HepG2 (cell line): ENCODE results near the gene CACNA1G. TPM values are rescaled to one million over a fixed set of nuclear protein-coding genes. Genes with fewer than 3 reads are reported as not detected.

Experiments
- ESRRA ChIP-seq: sonication (generic); formaldehyde crosslinking; IDR thresholded peaks from 2 replicates; pipeline ENCODE4 v1.5.1; 2020; ENCODE audit warnings: mild to moderate bottlenecking, low read depth, missing genetic modification reagents
- FOXA1 ChIP-seq, 2 experiments: fragments of 450-650 bp in 1 of 2; sonication (generic) in 1 of 2; formaldehyde crosslinking in 1 of 2; IDR thresholded peaks; 2 replicates each; pipeline versions ENCODE4 v1.4.0 to v1.6.1; 2016 to 2020; ENCODE audit warnings: missing genetic modification reagents in 1 of 2
- GATA4 ChIP-seq: sonication (generic); IDR thresholded peaks from 2 replicates; pipeline ENCODE4 v1.6.1; 2016; ENCODE audit warnings: antibody characterized with exemption, low read depth, borderline replicate concordance
- HHEX ChIP-seq: IDR thresholded peaks from 2 replicates; pipeline ENCODE4 v1.6.1; 2016; ENCODE audit warnings: control low read depth
- ISL2 ChIP-seq: sonication (generic); formaldehyde crosslinking; IDR thresholded peaks from 2 replicates; pipeline ENCODE4 v1.5.0; 2020; ENCODE audit warnings: missing genetic modification reagents
- ISX ChIP-seq: sonication (generic); formaldehyde crosslinking; conservative IDR thresholded peaks from 2 replicates; pipeline ENCODE4 v1.5.0; 2020; ENCODE audit warnings: missing genetic modification reagents
- KDM5B ChIP-seq: sonication (generic); formaldehyde crosslinking; IDR thresholded peaks from 2 replicates; pipeline ENCODE4 v1.4.0; 2020; ENCODE audit warnings: missing genetic modification reagents, mild to moderate bottlenecking, borderline replicate concordance
- KLF13 ChIP-seq: sonication (generic); formaldehyde crosslinking; IDR thresholded peaks from 2 replicates; pipeline ENCODE4 v1.4.0; 2020; ENCODE audit warnings: mild to moderate bottlenecking, missing genetic modification reagents
- NCOA2 ChIP-seq: sonication (generic); formaldehyde crosslinking; IDR thresholded peaks from 2 replicates; pipeline ENCODE4 v1.8.0; 2022; ENCODE audit warnings: inconsistent platforms
- NFKB2 ChIP-seq: sonication (generic); formaldehyde crosslinking; IDR thresholded peaks from 2 replicates; pipeline ENCODE4 v1.4.0; 2020; ENCODE audit warnings: missing genetic modification reagents, borderline replicate concordance
- NR2F1 ChIP-seq, 2 experiments: fragments of 450-650 bp in 1 of 2; formaldehyde crosslinking in 1 of 2; IDR thresholded peaks; 2 replicates each; pipeline versions ENCODE4 v1.5.0 to v1.6.1; 2016 to 2020; ENCODE audit warnings: mild to moderate bottlenecking in 1 of 2, missing compliant biosample characterization in 1 of 2, missing genetic modification reagents in 1 of 2, moderate library complexity in 1 of 2
- PHF20 ChIP-seq: sonication (generic); formaldehyde crosslinking; IDR thresholded peaks from 2 replicates; pipeline ENCODE4 v1.5.0; 2020; ENCODE audit warnings: mild to moderate bottlenecking, missing genetic modification reagents
- POLR2AphosphoS5 ChIP-seq: IDR thresholded peaks from 2 replicates; pipeline ENCODE4 v1.6.1; 2012; ENCODE audit warnings: low read depth, low read length
- SMAD1 ChIP-seq: sonication (generic); formaldehyde crosslinking; IDR thresholded peaks from 2 replicates; pipeline ENCODE4 v1.4.0; 2020; ENCODE audit warnings: missing genetic modification reagents, low read depth, mild to moderate bottlenecking, borderline replicate concordance
- SNAPC2 ChIP-seq: sonication (generic); formaldehyde crosslinking; IDR thresholded peaks from 2 replicates; pipeline ENCODE4 v1.8.1; 2022; ENCODE audit warnings: mild to moderate bottlenecking, missing genetic modification reagents
- TBX2 ChIP-seq: sonication (generic); formaldehyde crosslinking; IDR thresholded peaks from 2 replicates; pipeline ENCODE4 v1.5.0; 2020; ENCODE audit warnings: missing genetic modification reagents, mild to moderate bottlenecking, borderline replicate concordance
- ZBTB1 ChIP-seq: sonication (generic); formaldehyde crosslinking; IDR thresholded peaks from 2 replicates; pipeline ENCODE4 v1.4.0; 2020; ENCODE audit warnings: missing genetic modification reagents, borderline replicate concordance
- ZIK1 ChIP-seq: sonication (generic); formaldehyde crosslinking; IDR thresholded peaks from 2 replicates; pipeline ENCODE4 v1.5.0; 2020; ENCODE audit warnings: mild to moderate bottlenecking, low read depth, missing genetic modification reagents, borderline replicate concordance
- ZNF24 ChIP-seq: fragments of 450-650 bp; IDR thresholded peaks from 2 replicates; pipeline ENCODE4 v1.6.1; 2017; ENCODE audit warnings: antibody characterized with exemption, mild to moderate bottlenecking
- ZNF567 ChIP-seq: sonication (generic); formaldehyde crosslinking; IDR thresholded peaks from 2 replicates; pipeline ENCODE4 v1.8.1; 2023; ENCODE audit warnings: mild to moderate bottlenecking, missing genetic modification reagents, borderline replicate concordance
- ZNF614 ChIP-seq: IDR thresholded peaks from 2 replicates; pipeline ENCODE4 v1.6.1; 2018; ENCODE audit warnings: missing biosample characterization, missing genetic modification reagents, inconsistent platforms, borderline replicate concordance
- ZNF773 ChIP-seq: sonication (generic); formaldehyde crosslinking; IDR thresholded peaks from 2 replicates; pipeline ENCODE4 v1.4.0; 2020; ENCODE audit warnings: missing genetic modification reagents, borderline replicate concordance
- ZNF782 ChIP-seq: sonication (generic); formaldehyde crosslinking; IDR thresholded peaks from 2 replicates; pipeline ENCODE4 v1.4.0; 2020; ENCODE audit warnings: missing genetic modification reagents, mild to moderate bottlenecking, borderline replicate concordance
- ZNF878 ChIP-seq: sonication (generic); formaldehyde crosslinking; IDR thresholded peaks from 2 replicates; pipeline ENCODE4 v1.8.1; 2023; ENCODE audit warnings: mild to moderate bottlenecking, missing genetic modification reagents, moderate library complexity
- polyA plus RNA-seq, 8 experiments: library from polyadenylated mRNA; depleted of rRNA in 3 of 8; stranded (reverse) in 7 of 8; unstranded in 1 of 8; fragments of >200 nt; fragmentation: Illumina TruSeq in 4 of 8; extraction: Trizol in 4 of 8; gene quantifications; 2 replicates each; pipeline versions ENCODE4 v1.2.1 to v1.2.3, GENCODE V29; 2011 to 2016; ENCODE audit warnings: low read depth in 4 of 8, missing spikeins in 1 of 8, mixed read lengths in 1 of 8; ENCODE audit not compliant: insufficient read depth in 1 of 8
- total RNA-seq, 5 experiments: library from RNA; depleted of rRNA; stranded (reverse); fragments of >200 nt; fragmentation: Illumina TruSeq; extraction: Trizol; gene quantifications; 2 replicates each; pipeline ENCODE4 v1.2.3, GENCODE V29; 2016; ENCODE audit warnings: low read depth in 1 of 5
- TF ChIP-seq, protein P1 (sequence below): sonication (generic); formaldehyde crosslinking; IDR thresholded peaks from 2 replicates; pipeline ENCODE4 v1.4.0; 2020; ENCODE audit warnings: missing genetic modification reagents
- TF ChIP-seq, protein P2 (sequence below): sonication (generic); formaldehyde crosslinking; conservative IDR thresholded peaks from 2 replicates; pipeline ENCODE4 v1.4.0; 2020; ENCODE audit warnings: missing genetic modification reagents
- TF ChIP-seq, protein P3 (sequence below): sonication (generic); formaldehyde crosslinking; IDR thresholded peaks from 2 replicates; pipeline ENCODE4 v1.4.0; 2020; ENCODE audit warnings: mild to moderate bottlenecking, missing genetic modification reagents

CACNA1G gene
- total and polyA plus RNA-seq, 2 of the 13 experiments (the other 11 are each of a cell fraction or from before 2014, with no cell fraction given), result 0.02 TPM; not detected in 1

DNA sequence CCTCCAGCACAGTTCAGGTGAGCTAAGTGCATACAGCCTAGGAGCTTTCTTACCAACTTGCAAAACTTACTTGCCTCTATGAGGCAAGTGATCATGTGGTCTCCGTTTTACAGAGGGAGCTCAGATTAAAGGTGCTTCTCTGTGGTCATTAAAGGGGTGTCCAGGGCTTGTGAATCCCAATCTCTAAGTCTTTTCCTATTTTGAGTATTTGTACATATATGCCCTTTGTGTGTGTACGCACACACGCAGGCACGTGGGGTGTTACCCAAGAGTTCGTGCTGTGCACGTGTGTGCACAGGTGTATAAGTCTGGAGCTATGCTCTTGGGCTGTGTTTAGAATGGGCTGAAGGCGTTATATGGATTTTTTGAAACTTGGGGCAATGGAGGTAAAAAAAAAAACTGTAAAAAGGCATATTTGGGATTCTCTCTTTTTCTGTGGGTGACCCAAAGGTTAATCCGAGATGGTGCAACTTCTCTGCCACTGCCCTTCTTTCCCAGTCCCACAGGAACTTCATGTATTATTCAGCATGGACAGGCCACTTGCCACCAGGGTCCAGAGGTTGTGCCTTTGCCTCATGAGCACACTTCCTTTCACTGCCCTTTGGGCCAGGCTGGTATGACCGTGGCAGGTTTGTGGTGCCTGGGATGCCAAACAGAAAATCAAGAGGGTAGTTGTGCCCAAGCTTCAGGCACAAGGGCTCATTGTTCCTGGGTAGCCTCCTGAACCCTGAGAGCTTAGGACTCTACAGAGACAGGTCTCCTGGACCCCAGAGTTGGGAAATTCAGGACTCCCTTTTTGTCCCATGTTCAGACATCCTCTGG, 75.7 kb downstream of the CACNA1G start (continued):
- no peak for TF ChIP-seq ZNF773 (CRISPR knock-in tag)
- TF ChIP-seq NR2F1 (CRISPR knock-in tag; IDR thresholded peaks at IDR 0.05), result peak; percentile 61 to 65; a peak in 3 of 4 replicates
- TF ChIP-seq ZNF614, result no peak; the same call in 1 of the 2 replicates
- TF ChIP-seq NFKB2, result no peak
- TF ChIP-seq TBX2, result peak; percentile 73
- TF ChIP-seq, protein P1, sequence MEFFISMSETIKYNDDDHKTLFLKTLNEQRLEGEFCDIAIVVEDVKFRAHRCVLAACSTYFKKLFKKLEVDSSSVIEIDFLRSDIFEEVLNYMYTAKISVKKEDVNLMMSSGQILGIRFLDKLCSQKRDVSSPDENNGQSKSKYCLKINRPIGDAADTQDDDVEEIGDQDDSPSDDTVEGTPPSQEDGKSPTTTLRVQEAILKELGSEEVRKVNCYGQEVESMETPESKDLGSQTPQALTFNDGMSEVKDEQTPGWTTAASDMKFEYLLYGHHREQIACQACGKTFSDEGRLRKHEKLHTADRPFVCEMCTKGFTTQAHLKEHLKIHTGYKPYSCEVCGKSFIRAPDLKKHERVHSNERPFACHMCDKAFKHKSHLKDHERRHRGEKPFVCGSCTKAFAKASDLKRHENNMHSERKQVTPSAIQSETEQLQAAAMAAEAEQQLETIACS (CRISPR knock-in tag), result peak; percentile 9; the same call in 1 of the 2 replicates
- TF ChIP-seq GATA4, result no peak
- no peak for TF ChIP-seq ZNF24
- no peak for TF ChIP-seq ESRRA
- no peak for TF ChIP-seq KDM5B (CRISPR knock-in tag)
- no peak for TF ChIP-seq ZNF782 (CRISPR knock-in tag)
- TF ChIP-seq ZIK1 (CRISPR knock-in tag), result no peak
- 0 out of 2 replicates have a peak, but pooled peaks have one; percentile 40 for TF ChIP-seq ZNF567 (CRISPR knock-in tag)
- TF ChIP-seq, protein P2, sequence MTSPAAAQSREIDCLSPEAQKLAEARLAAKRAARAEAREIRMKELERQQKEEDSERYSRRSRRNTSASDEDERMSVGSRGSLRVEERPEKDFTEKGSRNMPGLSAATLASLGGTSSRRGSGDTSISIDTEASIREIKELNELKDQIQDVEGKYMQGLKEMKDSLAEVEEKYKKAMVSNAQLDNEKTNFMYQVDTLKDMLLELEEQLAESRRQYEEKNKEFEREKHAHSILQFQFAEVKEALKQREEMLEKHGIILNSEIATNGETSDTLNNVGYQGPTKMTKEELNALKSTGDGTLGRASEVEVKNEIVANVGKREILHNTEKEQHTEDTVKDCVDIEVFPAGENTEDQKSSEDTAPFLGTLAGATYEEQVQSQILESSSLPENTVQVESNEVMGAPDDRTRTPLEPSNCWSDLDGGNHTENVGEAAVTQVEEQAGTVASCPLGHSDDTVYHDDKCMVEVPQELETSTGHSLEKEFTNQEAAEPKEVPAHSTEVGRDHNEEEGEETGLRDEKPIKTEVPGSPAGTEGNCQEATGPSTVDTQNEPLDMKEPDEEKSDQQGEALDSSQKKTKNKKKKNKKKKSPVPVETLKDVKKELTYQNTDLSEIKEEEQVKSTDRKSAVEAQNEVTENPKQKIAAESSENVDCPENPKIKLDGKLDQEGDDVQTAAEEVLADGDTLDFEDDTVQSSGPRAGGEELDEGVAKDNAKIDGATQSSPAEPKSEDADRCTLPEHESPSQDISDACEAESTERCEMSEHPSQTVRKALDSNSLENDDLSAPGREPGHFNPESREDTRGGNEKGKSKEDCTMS (CRISPR knock-in tag), result no peak
- TF ChIP-seq SMAD1 (CRISPR knock-in tag), result no peak
- no peak for TF ChIP-seq ZNF878
- TF ChIP-seq, protein P3, sequence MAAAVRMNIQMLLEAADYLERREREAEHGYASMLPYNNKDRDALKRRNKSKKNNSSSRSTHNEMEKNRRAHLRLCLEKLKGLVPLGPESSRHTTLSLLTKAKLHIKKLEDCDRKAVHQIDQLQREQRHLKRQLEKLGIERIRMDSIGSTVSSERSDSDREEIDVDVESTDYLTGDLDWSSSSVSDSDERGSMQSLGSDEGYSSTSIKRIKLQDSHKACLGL (CRISPR knock-in tag), result no peak; the same call in 1 of the 2 replicates
- no peak for TF ChIP-seq ZBTB1
- no peak for TF ChIP-seq FOXA1 (IDR thresholded peaks at IDR 0.05)
- TF ChIP-seq FOXA1 (CRISPR knock-in tag; IDR thresholded peaks at IDR 0.05), result peak; percentile 28; the same call in 1 of the 2 replicates
- TF ChIP-seq POLR2AphosphoS5, result no peak
- no peak for TF ChIP-seq SNAPC2 (CRISPR knock-in tag)
- TF ChIP-seq ISX, result 0 out of 2 replicates have a peak, but pooled peaks have one; percentile 47
- no peak for TF ChIP-seq ISL2 (CRISPR knock-in tag)
- TF ChIP-seq KLF13 (CRISPR knock-in tag), result no peak
- TF ChIP-seq PHF20 (CRISPR knock-in tag), result no peak
- TF ChIP-seq HHEX (CRISPR knock-in tag), result no peak
- peak; percentile 56; the same call in 1 of the 2 replicates for TF ChIP-seq NCOA2 (CRISPR knock-in tag)
